Activated naive CD4-positive, alpha-beta T cell treated with anti-CD3 and anti-CD28 coated beads, Interleukin-2, amount 10 ng/mL, durations not matched to agents 7 days and 5 days (primary cell): ENCODE measurements around the gene SIM1.

ENCODE experiments used
- CTCF ChIA-PET: fragments of 350-600 bp; sonication (Branson Sonifier 250); formaldehyde crosslinking; loops from one replicate; lab custom pipeline; 2021; ENCODE audit warnings: antibody characterized with exemption; lab: Charles Lee
- DNase-seq: peaks from one replicate; pipeline ENCODE4 v3.0.0-alpha.2; 2020
- H3K27ac Mint-ChIP-seq: one replicate; pipeline ENCODE4 v1.8.0; 2021; ENCODE audit warnings: mild to moderate bottlenecking, moderate library complexity, mixed read lengths
- H3K27me3 Mint-ChIP-seq: one replicate; pipeline ENCODE4 v1.8.0; 2021; ENCODE audit warnings: mild to moderate bottlenecking, mixed read lengths
- H3K36me3 Mint-ChIP-seq: one replicate; pipeline ENCODE4 v1.8.0; 2021; ENCODE audit warnings: mixed read lengths
- H3K4me1 Mint-ChIP-seq: one replicate; pipeline ENCODE4 v1.8.0; 2021; ENCODE audit warnings: mixed read lengths
- H3K4me3 Mint-ChIP-seq: one replicate; pipeline ENCODE4 v1.8.0; 2021; ENCODE audit warnings: mild to moderate bottlenecking, moderate library complexity, mixed read lengths
- H3K9me3 Mint-ChIP-seq: one replicate; pipeline ENCODE4 v1.8.0; 2021; ENCODE audit warnings: mixed read lengths

The SIM1 gene

GRCh38 chr6:100484474-100484873 is 19.8 kb upstream of the SIM1 start:
- no peak overlapping the region for H3K4me3 Mint-ChIP-seq
- H3K27me3 Mint-ChIP-seq: peaks cover 20% of the 10 kb centered on the region
- H3K27ac Mint-ChIP-seq: no peak overlapping the region
- DNase-seq: no peak
- H3K9me3 Mint-ChIP-seq: no peaks in the 10 kb centered on the region
- CTCF ChIA-PET: no interaction called here
- no peaks in the 10 kb centered on the region for H3K4me1 Mint-ChIP-seq
- H3K36me3 Mint-ChIP-seq: no peaks in the 10 kb centered on the region

- H3K27me3 Mint-ChIP-seq: peaks cover 17% of the 10 kb centered on the region
- no peak overlapping the region for H3K27ac Mint-ChIP-seq
- no peaks in the 10 kb centered on the region for H3K36me3 Mint-ChIP-seq
- no peaks in the 10 kb centered on the region for H3K9me3 Mint-ChIP-seq
- no peaks in the 10 kb centered on the region for H3K4me1 Mint-ChIP-seq
- no peak for DNase-seq
- CTCF ChIA-PET: no interaction called here
- H3K4me3 Mint-ChIP-seq: no peak overlapping the region
Measured at GRCh38 chr6:100482698-100483097, 18.0 kb upstream of the SIM1 start.

- DNase-seq: no peak
- H3K27me3 Mint-ChIP-seq: peaks cover 16% of the 10 kb centered on the region
- no peaks in the 10 kb centered on the region for H3K4me1 Mint-ChIP-seq
- no peak overlapping the region for H3K27ac Mint-ChIP-seq
- no peaks in the 10 kb centered on the region for H3K36me3 Mint-ChIP-seq
- CTCF ChIA-PET: interaction anchor here (0.6 to 1.5 kb wide), 2 partner anchors 308 to 611 kb away, joined by 4 to 6 read pairs; no protein-coding TSS in a partner anchor
- no peaks in the 10 kb centered on the region for H3K9me3 Mint-ChIP-seq
- H3K4me3 Mint-ChIP-seq: no peak overlapping the region
Measured at GRCh38 chr6:100479179-100480035, 14.7 kb upstream of the SIM1 start.

- peaks cover 23% of the 10 kb centered on the region for H3K27me3 Mint-ChIP-seq
- H3K27ac Mint-ChIP-seq: no peak overlapping the region
- no peaks in the 10 kb centered on the region for H3K9me3 Mint-ChIP-seq
- no peak overlapping the region for H3K4me3 Mint-ChIP-seq
- no peaks in the 10 kb centered on the region for H3K4me1 Mint-ChIP-seq
- H3K36me3 Mint-ChIP-seq: no peaks in the 10 kb centered on the region
- CTCF ChIA-PET: no interaction called here
- no peak for DNase-seq
Measured at GRCh38 chr6:100475554-100476320, 11.0 kb upstream of the SIM1 start.

- CTCF ChIA-PET: no interaction called here
- Mint-ChIP-seq H3K4me3 (no peak overlapping the region), H3K9me3 (no peaks in the 10 kb centered on the region), H3K4me1 (no peaks in the 10 kb centered on the region), H3K36me3 (peaks cover 1% of the 10 kb centered on the region), H3K27ac (no peak overlapping the region), H3K27me3 (peaks cover 42% of the 10 kb centered on the region)
- no peak for DNase-seq
Measured at GRCh38 chr6:100473182-100473581, 8.5 kb upstream of the SIM1 start.

- Mint-ChIP-seq H3K36me3 (peaks cover 4% of the 10 kb centered on the region), H3K27ac (no peak overlapping the region), H3K9me3 (peaks cover 3% of the 10 kb centered on the region), H3K4me1 (no peaks in the 10 kb centered on the region), H3K4me3 (no peak overlapping the region), H3K27me3 (peaks cover 47% of the 10 kb centered on the region)
- CTCF ChIA-PET: no interaction called here
- no peak for DNase-seq
Measured at GRCh38 chr6:100472674-100473073, 8.0 kb upstream of the SIM1 start.

- Mint-ChIP-seq H3K4me3 (no peak overlapping the region), H3K36me3 (peaks cover 5% of the 10 kb centered on the region), H3K27me3 (peaks cover 63% of the 10 kb centered on the region), H3K4me1 (peaks cover under 1% of the 10 kb centered on the region), H3K27ac (no peak overlapping the region), H3K9me3 (peaks cover 8% of the 10 kb centered on the region)
- CTCF ChIA-PET: no interaction called here
- no peak for DNase-seq
Measured at GRCh38 chr6:100470422-100471120, 5.8 kb upstream of the SIM1 start.

- H3K9me3 Mint-ChIP-seq: peaks cover 8% of the 10 kb centered on the region
- DNase-seq: no peak
- H3K27ac Mint-ChIP-seq: no peak overlapping the region
- peaks cover 5% of the 10 kb centered on the region for H3K36me3 Mint-ChIP-seq
- CTCF ChIA-PET: no interaction called here
- H3K4me1 Mint-ChIP-seq: peaks cover 3% of the 10 kb centered on the region
- H3K4me3 Mint-ChIP-seq: no peak overlapping the region
- peaks cover 75% of the 10 kb centered on the region for H3K27me3 Mint-ChIP-seq
Measured at GRCh38 chr6:100469101-100469859, 4.6 kb upstream of the SIM1 start.

GRCh38 chr6:100468016-100468622 is 3.4 kb upstream of the SIM1 start:
- no peak overlapping the region for H3K4me3 Mint-ChIP-seq
- DNase-seq: no peak
- peaks cover 6% of the 10 kb centered on the region for H3K4me1 Mint-ChIP-seq
- H3K36me3 Mint-ChIP-seq: peaks cover 10% of the 10 kb centered on the region
- peaks cover 84% of the 10 kb centered on the region for H3K27me3 Mint-ChIP-seq
- peaks cover 8% of the 10 kb centered on the region for H3K9me3 Mint-ChIP-seq
- CTCF ChIA-PET: no interaction called here
- no peak overlapping the region for H3K27ac Mint-ChIP-seq

GRCh38 chr6:100467129-100468015 is 2.7 kb upstream of the SIM1 start:
- peak overlapping the region; percentile 70 for H3K27ac Mint-ChIP-seq
- peaks cover 8% of the 10 kb centered on the region for H3K9me3 Mint-ChIP-seq
- H3K4me3 Mint-ChIP-seq: no peak overlapping the region
- peaks cover 91% of the 10 kb centered on the region for H3K27me3 Mint-ChIP-seq
- peaks cover 13% of the 10 kb centered on the region for H3K36me3 Mint-ChIP-seq
- CTCF ChIA-PET: no interaction called here
- DNase-seq: no peak
- H3K4me1 Mint-ChIP-seq: peaks cover 6% of the 10 kb centered on the region

GRCh38 chr6:100466410-100467128 is 1.8 kb upstream of the SIM1 start:
- peaks cover 18% of the 10 kb centered on the region for H3K36me3 Mint-ChIP-seq
- peaks cover 8% of the 10 kb centered on the region for H3K9me3 Mint-ChIP-seq
- H3K4me3 Mint-ChIP-seq: peak overlapping the region; percentile 1
- DNase-seq: no peak
- peaks cover 13% of the 10 kb centered on the region for H3K4me1 Mint-ChIP-seq
- CTCF ChIA-PET: no interaction called here
- H3K27ac Mint-ChIP-seq: peak overlapping the region; percentile 70
- peaks cover 95% of the 10 kb centered on the region for H3K27me3 Mint-ChIP-seq

- Mint-ChIP-seq H3K4me1 (peaks cover 16% of the 10 kb centered on the region), H3K36me3 (peaks cover 18% of the 10 kb centered on the region), H3K9me3 (peaks cover 8% of the 10 kb centered on the region), H3K27me3 (peaks cover 95% of the 10 kb centered on the region), H3K4me3 (peak overlapping the region; percentile 33), H3K27ac (peak overlapping the region; percentile 80)
- no peak for DNase-seq
- CTCF ChIA-PET: no interaction called here
Measured at GRCh38 chr6:100465701-100466409, 1.1 kb upstream of the SIM1 start.
